Endodermal cell (in vitro differentiated cells): Measurements from ENCODE around the gene IBTK. TPM values are rescaled to one million over a fixed set of nuclear protein-coding genes. Genes with fewer than 3 reads are reported as not detected.

Experiments
- DNase-seq: peaks from one replicate; pipeline ENCODE4 v3.0.0-alpha.2; 2017
- H3K27ac ChIP-seq: 2 replicates; pipeline ENCODE4 v1.5.1; 2013; ENCODE audit warnings: mild to moderate bottlenecking, low read depth, low read length, moderate library complexity
- H3K27me3 ChIP-seq: 2 replicates; pipeline ENCODE4 v1.6.1; 2013; ENCODE audit warnings: mild to moderate bottlenecking, low read length, moderate library complexity; ENCODE audit not compliant: insufficient read depth, control insufficient read depth, poor library complexity, severe bottlenecking
- H3K36me3 ChIP-seq: 2 replicates; pipeline ENCODE4 v1.7.0; 2013; ENCODE audit warnings: mild to moderate bottlenecking, low read length, moderate library complexity; ENCODE audit not compliant: control insufficient read depth, insufficient read depth
- H3K4me1 ChIP-seq: one replicate; pipeline ENCODE4 v1.7.0; 2013; ENCODE audit warnings: low read length; ENCODE audit not compliant: control insufficient read depth, insufficient read depth
- H3K4me3 ChIP-seq: 2 replicates; pipeline ENCODE4 v1.5.1; 2013; ENCODE audit warnings: mild to moderate bottlenecking, low read length, moderate library complexity
- H3K9ac ChIP-seq: 2 replicates; pipeline ENCODE4 v1.6.1; 2013; ENCODE audit warnings: mild to moderate bottlenecking, low read length, moderate library complexity; ENCODE audit not compliant: poor library complexity, severe bottlenecking; ENCODE audit errors: extremely low read depth
- H3K9me3 ChIP-seq: 2 replicates; pipeline ENCODE4 v1.6.1; 2013; ENCODE audit warnings: mild to moderate bottlenecking, low read length, moderate library complexity; ENCODE audit not compliant: control insufficient read depth
- H3K27ac Mint-ChIP-seq: 2 replicates; pipeline ENCODE4 v1.8.0; 2020; ENCODE audit warnings: mixed read lengths
- H3K27me3 Mint-ChIP-seq: 2 replicates; pipeline ENCODE4 v1.8.0; 2021; ENCODE audit warnings: mild to moderate bottlenecking, mixed read lengths; ENCODE audit not compliant: insufficient read depth
- H3K36me3 Mint-ChIP-seq: 2 replicates; pipeline ENCODE4 v1.8.0; 2020; ENCODE audit warnings: low read depth, mixed read lengths
- H3K4me1 Mint-ChIP-seq: 2 replicates; pipeline ENCODE4 v1.8.0; 2020; ENCODE audit warnings: mixed read lengths
- H3K4me3 Mint-ChIP-seq: 2 replicates; pipeline ENCODE4 v1.8.0; 2020; ENCODE audit warnings: mild to moderate bottlenecking, moderate library complexity, mixed read lengths
- H3K9me3 Mint-ChIP-seq: 2 replicates; pipeline ENCODE4 v1.8.0; 2020; ENCODE audit warnings: mild to moderate bottlenecking, mixed read lengths
- CTCF ChIP-seq: fragments of 200-600 bp; sonication (generic); conservative IDR thresholded peaks from 2 replicates; pipeline ENCODE4 v1.5.0; 2021; ENCODE audit warnings: antibody characterized with exemption, mild to moderate bottlenecking
- WGBS, 2 experiments: methylation state at CpG; one replicate each; pipeline versions ENCODE4 v1.1.5 to v1.1.7; 2013; ENCODE audit warnings: missing lambda C conversion rate in 2 of 2, mixed read lengths in 1 of 2; ENCODE audit not compliant: insufficient coverage in 1 of 2, insufficient read length in 1 of 2; 5-methylcytosine and 5-hydroxymethylcytosine counted together
- total RNA-seq, 2 donors: library from RNA; stranded (reverse); fragmentation: NEBNext Ultra II Directional in 1 of 2; extraction: Animal tissue kit (Norgen Biotek cat#: 25700) in 1 of 2; gene quantifications; 2 replicates in 1 of 2; 3 replicates in 1 of 2; pipeline ENCODE4 v1.2.1, GENCODE V29; 2021

IBTK gene
- total RNA-seq, 2 donors from 2014 or later, result 35.8 to 46.2 TPM

DNA sequence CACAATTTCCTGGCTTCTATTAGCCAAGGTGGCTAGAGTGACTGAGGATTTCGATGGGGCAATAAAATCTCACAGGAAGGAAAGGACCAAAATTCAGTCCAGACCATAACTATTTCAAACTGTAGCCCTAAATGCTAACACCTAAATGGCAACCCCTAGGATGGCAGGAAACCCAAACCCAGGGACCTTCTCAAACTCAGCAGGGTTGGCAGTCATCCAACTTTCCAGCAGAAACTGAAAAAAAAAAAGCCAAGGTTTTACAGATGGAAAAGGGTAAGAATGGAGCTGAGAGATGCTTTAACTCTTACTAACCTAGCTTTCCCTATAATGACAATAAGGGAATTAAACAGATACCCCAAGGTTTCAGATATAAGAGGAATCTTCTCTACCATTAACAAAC is 10.5 kb downstream of the IBTK start:
- WGBS, 2 experiments, result 96 to 100% methylated on average over 1 of the region's 1 CpG
- H3K4me3 Mint-ChIP-seq, result no peak overlapping the region
- H3K4me1 ChIP-seq, result peaks cover 4% of the 10 kb centered on the region
- DNase-seq, result no peak
- H3K27me3 Mint-ChIP-seq, result no peaks in the 10 kb centered on the region
- no peaks in the 10 kb centered on the region for H3K27me3 ChIP-seq
- peaks cover 61% of the 10 kb centered on the region for H3K36me3 Mint-ChIP-seq
- H3K27ac ChIP-seq, result no peak overlapping the region
- peaks cover 1% of the 10 kb centered on the region for H3K9me3 Mint-ChIP-seq
- peaks cover 78% of the 10 kb centered on the region for H3K36me3 ChIP-seq
- H3K4me3 ChIP-seq, result no peak overlapping the region
- TF ChIP-seq CTCF, result no peak
- peaks cover 17% of the 10 kb centered on the region for H3K9me3 ChIP-seq
- no peak overlapping the region for H3K9ac ChIP-seq
- no peak overlapping the region for H3K27ac Mint-ChIP-seq
- H3K4me1 Mint-ChIP-seq, result peaks cover 9% of the 10 kb centered on the region

DNA sequence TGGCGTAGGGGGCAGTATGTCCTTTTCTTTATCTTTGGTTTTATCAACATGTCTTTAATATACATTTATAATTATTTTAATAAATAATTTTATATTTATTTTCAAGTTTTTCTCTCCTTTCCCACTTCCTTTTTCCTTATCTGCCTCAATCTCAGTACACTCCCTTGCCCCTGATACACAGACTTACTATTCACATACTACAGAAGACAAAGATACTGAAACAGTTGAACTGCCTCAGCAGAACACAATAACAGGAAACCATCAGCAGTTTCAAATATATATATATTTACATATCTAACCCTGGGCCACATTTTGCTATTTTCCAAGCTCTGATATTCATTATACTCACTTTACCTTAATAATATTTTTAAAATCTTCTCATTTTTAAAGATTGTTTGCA is 19.8 kb downstream of the IBTK start:
- Histone ChIP-seq H3K9me3 (no peaks in the 10 kb centered on the region), H3K36me3 (peaks cover 93% of the 10 kb centered on the region), H3K9ac (no peak overlapping the region), H3K27ac (no peak overlapping the region), H3K4me1 (no peaks in the 10 kb centered on the region), H3K27me3 (no peaks in the 10 kb centered on the region), H3K4me3 (no peak overlapping the region)
- Mint-ChIP-seq H3K4me1 (no peaks in the 10 kb centered on the region), H3K27ac (no peak overlapping the region), H3K4me3 (no peak overlapping the region), H3K9me3 (no peaks in the 10 kb centered on the region), H3K36me3 (peaks cover 70% of the 10 kb centered on the region), H3K27me3 (no peaks in the 10 kb centered on the region)
- WGBS, 2 experiments, result no CpG with 5 or more reads among the region's 1 CpG
- no peak for DNase-seq
- no peak for TF ChIP-seq CTCF

DNA sequence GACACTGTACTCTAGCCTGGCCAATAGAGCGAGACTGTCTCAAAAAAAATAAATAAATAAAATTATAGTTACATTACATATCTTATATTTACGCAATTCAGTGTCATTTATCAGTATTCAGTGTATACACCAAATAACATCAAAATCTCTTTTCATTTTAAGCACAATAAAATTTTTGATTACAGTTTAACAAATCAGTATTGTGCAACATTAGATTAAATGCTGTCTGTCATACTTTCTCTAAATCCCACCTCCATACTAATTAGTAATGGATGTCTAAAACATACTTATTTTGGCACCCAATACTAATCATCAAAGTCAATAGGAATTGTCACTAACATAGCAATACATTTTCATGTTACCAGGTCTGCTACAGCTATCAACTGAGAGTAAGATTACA is 27.4 kb downstream of the IBTK start:
- Mint-ChIP-seq H3K36me3 (peaks cover 62% of the 10 kb centered on the region), H3K9me3 (no peaks in the 10 kb centered on the region), H3K27ac (no peak overlapping the region), H3K27me3 (no peaks in the 10 kb centered on the region), H3K4me3 (no peak overlapping the region), H3K4me1 (no peaks in the 10 kb centered on the region)
- Histone ChIP-seq H3K36me3 (peaks cover 83% of the 10 kb centered on the region), H3K27me3 (no peaks in the 10 kb centered on the region), H3K27ac (no peak overlapping the region), H3K4me3 (no peak overlapping the region), H3K9ac (no peak overlapping the region), H3K9me3 (no peaks in the 10 kb centered on the region), H3K4me1 (no peaks in the 10 kb centered on the region)
- TF ChIP-seq CTCF, result no peak
- DNase-seq, result no peak
- 86% methylated on average over 1 of the region's 2 CpGs; no CpG with 5 or more reads in 1 of the 2 experiments for WGBS, 2 experiments
